NB4 (cell line): ENCODE measurements around the gene UNK.

Experiments
- MYC ChIP-seq: IDR thresholded peaks from 2 replicates; pipeline ENCODE4 v1.6.1; 2011; ENCODE audit warnings: low read depth, low read length
- POLR2A ChIP-seq: IDR thresholded peaks from 2 replicates; pipeline ENCODE4 v1.6.1; 2011; ENCODE audit warnings: mild to moderate bottlenecking; ENCODE audit not compliant: insufficient read length; ENCODE audit errors: extremely low read depth
- TF ChIP-seq, protein P1 (sequence below): IDR thresholded peaks from one replicate; pipeline ENCODE4 v1.5.1; 2012; ENCODE audit warnings: low read depth, low read length
- TF ChIP-seq, protein P2 (sequence below): IDR thresholded peaks from 2 replicates; pipeline ENCODE4 v1.6.1; 2011; ENCODE audit warnings: low read depth, low read length

DNA sequence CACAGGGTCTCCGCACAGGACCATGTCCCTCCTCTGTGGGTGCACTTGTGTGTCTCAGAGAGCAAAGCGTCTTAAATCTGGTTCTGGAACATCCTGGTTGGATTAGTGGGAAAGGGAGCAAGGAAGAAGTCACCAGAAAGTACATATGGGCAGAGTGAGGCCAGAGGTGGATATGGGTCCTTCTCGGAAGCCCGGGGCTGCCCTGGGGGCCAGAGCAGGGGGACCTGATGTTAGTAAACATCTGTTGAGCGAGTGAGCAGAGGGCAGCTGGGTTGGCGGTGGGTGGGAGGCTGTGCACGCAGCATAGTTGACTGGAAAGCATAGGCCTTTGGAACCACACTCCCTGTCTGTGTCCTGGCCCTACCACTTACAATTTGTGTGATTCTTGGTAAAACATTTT is 36.9 kb downstream of the UNK start:
- TF ChIP-seq, protein P1, sequence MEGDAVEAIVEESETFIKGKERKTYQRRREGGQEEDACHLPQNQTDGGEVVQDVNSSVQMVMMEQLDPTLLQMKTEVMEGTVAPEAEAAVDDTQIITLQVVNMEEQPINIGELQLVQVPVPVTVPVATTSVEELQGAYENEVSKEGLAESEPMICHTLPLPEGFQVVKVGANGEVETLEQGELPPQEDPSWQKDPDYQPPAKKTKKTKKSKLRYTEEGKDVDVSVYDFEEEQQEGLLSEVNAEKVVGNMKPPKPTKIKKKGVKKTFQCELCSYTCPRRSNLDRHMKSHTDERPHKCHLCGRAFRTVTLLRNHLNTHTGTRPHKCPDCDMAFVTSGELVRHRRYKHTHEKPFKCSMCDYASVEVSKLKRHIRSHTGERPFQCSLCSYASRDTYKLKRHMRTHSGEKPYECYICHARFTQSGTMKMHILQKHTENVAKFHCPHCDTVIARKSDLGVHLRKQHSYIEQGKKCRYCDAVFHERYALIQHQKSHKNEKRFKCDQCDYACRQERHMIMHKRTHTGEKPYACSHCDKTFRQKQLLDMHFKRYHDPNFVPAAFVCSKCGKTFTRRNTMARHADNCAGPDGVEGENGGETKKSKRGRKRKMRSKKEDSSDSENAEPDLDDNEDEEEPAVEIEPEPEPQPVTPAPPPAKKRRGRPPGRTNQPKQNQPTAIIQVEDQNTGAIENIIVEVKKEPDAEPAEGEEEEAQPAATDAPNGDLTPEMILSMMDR, result no peak
- TF ChIP-seq, protein P2, sequence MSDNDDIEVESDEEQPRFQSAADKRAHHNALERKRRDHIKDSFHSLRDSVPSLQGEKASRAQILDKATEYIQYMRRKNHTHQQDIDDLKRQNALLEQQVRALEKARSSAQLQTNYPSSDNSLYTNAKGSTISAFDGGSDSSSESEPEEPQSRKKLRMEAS, result no peak
- TF ChIP-seq POLR2A (no peak), MYC (no peak)
